Loucy (cell line): ENCODE results near the gene SERGEF.

Source experiments
- H2AFZ ChIP-seq: fragments of 200-600 bp; sonication (generic); 2 replicates; pipeline ENCODE4 v1.6.0; 2016; ENCODE audit warnings: antibody characterized with exemption, mild to moderate bottlenecking, low read length, moderate library complexity
- H3F3A ChIP-seq: fragments of 200-600 bp; 2 replicates; pipeline ENCODE4 v1.6.0; 2016; ENCODE audit warnings: antibody characterized with exemption, low read depth, mild to moderate bottlenecking
- H3K27me3 ChIP-seq: fragments of 200-600 bp; sonication (generic); 2 replicates; pipeline ENCODE4 v1.6.1; 2014; ENCODE audit warnings: low read length, mild to moderate bottlenecking; ENCODE audit not compliant: insufficient read depth, poor library complexity, severe bottlenecking
- H3K36me3 ChIP-seq: fragments of 200-600 bp; sonication (generic); 2 replicates; pipeline ENCODE4 v1.6.1; 2016; ENCODE audit warnings: low read length; ENCODE audit not compliant: insufficient read depth
- H3K4me1 ChIP-seq: fragments of 200-600 bp; sonication (generic); 2 replicates; pipeline ENCODE4 v1.5.1; 2014; ENCODE audit warnings: low read length, mild to moderate bottlenecking; ENCODE audit not compliant: insufficient read depth, poor library complexity, severe bottlenecking
- H3K4me2 ChIP-seq: fragments of 200-600 bp; sonication (generic); 2 replicates; pipeline ENCODE4 v1.6.0; 2014; ENCODE audit warnings: antibody characterized with exemption, low read length, low read depth, mild to moderate bottlenecking; ENCODE audit not compliant: poor library complexity, severe bottlenecking
- H3K4me3 ChIP-seq: fragments of 200-600 bp; sonication (generic); 2 replicates; pipeline ENCODE4 v1.5.1; 2014; ENCODE audit warnings: low read length, mild to moderate bottlenecking, mixed read lengths; ENCODE audit not compliant: poor library complexity, severe bottlenecking
- H3K79me2 ChIP-seq: fragments of 200-600 bp; sonication (generic); 2 replicates; pipeline ENCODE4 v1.6.1; 2014; ENCODE audit warnings: low read length; ENCODE audit not compliant: insufficient read depth
- H3K9ac ChIP-seq: fragments of 200-600 bp; sonication (generic); 2 replicates; pipeline ENCODE4 v1.6.0; 2014; ENCODE audit warnings: mild to moderate bottlenecking, low read depth, low read length, moderate library complexity; ENCODE audit not compliant: poor library complexity, severe bottlenecking
- H3K9me2 ChIP-seq: fragments of 200-600 bp; sonication (generic); replicated peaks from 2 replicates; pipeline ENCODE4 v1.6.1; 2016; ENCODE audit warnings: low read depth, low read length, mixed read lengths
- H3K9me3 ChIP-seq: fragments of 200-600 bp; sonication (generic); 2 replicates; pipeline ENCODE4 v1.6.1; 2014; ENCODE audit warnings: mild to moderate bottlenecking, antibody characterized with exemption, low read length, low read depth; ENCODE audit not compliant: insufficient read depth
- H4K20me1 ChIP-seq: fragments of 200-600 bp; sonication (generic); 2 replicates; pipeline ENCODE4 v1.6.0; 2014; ENCODE audit warnings: antibody characterized with exemption, low read length, mild to moderate bottlenecking; ENCODE audit not compliant: insufficient read depth, poor library complexity, severe bottlenecking
- EZH2phosphoT487 ChIP-seq: fragments of 200-600 bp; IDR thresholded peaks from 2 replicates; pipeline ENCODE4 v1.6.1; 2018; ENCODE audit warnings: antibody characterized with exemption, mild to moderate bottlenecking, moderate library complexity, borderline replicate concordance
- TF ChIP-seq, protein P1 (sequence below): fragments of 200-600 bp; sonication (generic); conservative IDR thresholded peaks from 2 replicates; pipeline ENCODE4 v1.5.1; 2014; ENCODE audit warnings: mild to moderate bottlenecking, antibody characterized with exemption, low read length

SERGEF gene

DNA sequence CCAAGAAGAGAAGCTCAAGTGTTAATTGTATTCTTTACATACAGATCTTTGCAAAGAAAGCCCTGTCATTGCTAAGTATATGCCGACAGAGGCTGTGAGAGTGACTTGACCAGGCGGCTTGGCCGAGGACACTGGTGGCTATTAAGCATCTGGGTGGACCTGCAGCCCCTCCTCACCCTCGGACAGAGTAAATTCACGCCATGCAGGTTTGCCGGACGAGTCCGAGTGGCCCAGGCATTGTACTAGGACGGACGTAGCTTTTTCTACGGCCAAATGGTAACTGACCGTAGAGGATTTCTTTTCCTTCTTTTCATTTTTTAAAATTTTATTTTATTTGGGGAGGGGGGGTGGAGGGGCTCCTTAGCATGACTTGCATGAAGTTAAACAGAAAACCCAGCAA, 231.2 kb downstream of the SERGEF start:
- H3K79me2 ChIP-seq: no peaks in the 10 kb centered on the region
- H3F3A ChIP-seq: no peaks in the 10 kb centered on the region
- TF ChIP-seq, protein P1, sequence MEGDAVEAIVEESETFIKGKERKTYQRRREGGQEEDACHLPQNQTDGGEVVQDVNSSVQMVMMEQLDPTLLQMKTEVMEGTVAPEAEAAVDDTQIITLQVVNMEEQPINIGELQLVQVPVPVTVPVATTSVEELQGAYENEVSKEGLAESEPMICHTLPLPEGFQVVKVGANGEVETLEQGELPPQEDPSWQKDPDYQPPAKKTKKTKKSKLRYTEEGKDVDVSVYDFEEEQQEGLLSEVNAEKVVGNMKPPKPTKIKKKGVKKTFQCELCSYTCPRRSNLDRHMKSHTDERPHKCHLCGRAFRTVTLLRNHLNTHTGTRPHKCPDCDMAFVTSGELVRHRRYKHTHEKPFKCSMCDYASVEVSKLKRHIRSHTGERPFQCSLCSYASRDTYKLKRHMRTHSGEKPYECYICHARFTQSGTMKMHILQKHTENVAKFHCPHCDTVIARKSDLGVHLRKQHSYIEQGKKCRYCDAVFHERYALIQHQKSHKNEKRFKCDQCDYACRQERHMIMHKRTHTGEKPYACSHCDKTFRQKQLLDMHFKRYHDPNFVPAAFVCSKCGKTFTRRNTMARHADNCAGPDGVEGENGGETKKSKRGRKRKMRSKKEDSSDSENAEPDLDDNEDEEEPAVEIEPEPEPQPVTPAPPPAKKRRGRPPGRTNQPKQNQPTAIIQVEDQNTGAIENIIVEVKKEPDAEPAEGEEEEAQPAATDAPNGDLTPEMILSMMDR: no peak
- no peak for TF ChIP-seq EZH2phosphoT487
- H3K9me3 ChIP-seq: no peaks in the 10 kb centered on the region
- no peak overlapping the region for H3K4me2 ChIP-seq
- no peak overlapping the region for H3K9ac ChIP-seq
- H3K4me1 ChIP-seq: no peaks in the 10 kb centered on the region
- no peaks in the 10 kb centered on the region for H3K36me3 ChIP-seq
- no peaks in the 10 kb centered on the region for H3K27me3 ChIP-seq
- H3K9me2 ChIP-seq: no peaks in the 10 kb centered on the region
- no peak overlapping the region for H3K4me3 ChIP-seq
- H2AFZ ChIP-seq: no peak overlapping the region
- H4K20me1 ChIP-seq: no peaks in the 10 kb centered on the region

DNA sequence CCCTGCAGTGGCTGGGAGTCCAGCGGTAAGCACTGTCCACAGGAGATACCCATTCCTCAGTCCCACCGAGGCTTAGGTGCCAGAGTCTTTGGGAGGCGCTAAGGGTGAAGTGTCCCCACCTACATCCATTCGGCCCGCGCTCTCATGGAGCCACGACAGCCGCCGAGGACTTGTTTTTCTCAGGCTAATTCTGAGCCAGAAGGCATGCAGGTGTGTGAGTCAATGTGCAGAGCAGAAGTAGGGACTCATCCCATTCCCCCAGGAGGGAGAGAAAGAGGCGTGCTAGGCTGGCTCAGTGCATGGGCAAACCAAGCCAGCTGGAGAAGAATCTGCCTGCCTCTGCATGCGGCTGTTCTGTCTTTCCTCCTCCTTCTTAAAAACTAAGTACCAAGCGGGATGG, 231.6 kb downstream of the SERGEF start:
- Histone ChIP-seq H3K4me3 (no peak overlapping the region), H3K4me2 (no peak overlapping the region), H3K79me2 (no peaks in the 10 kb centered on the region), H3F3A (no peaks in the 10 kb centered on the region), H3K36me3 (no peaks in the 10 kb centered on the region), H3K9me3 (no peaks in the 10 kb centered on the region), H3K4me1 (no peaks in the 10 kb centered on the region), H4K20me1 (no peaks in the 10 kb centered on the region), H3K9me2 (no peaks in the 10 kb centered on the region), H3K27me3 (no peaks in the 10 kb centered on the region), H2AFZ (no peak overlapping the region), H3K9ac (no peak overlapping the region)
- TF ChIP-seq, protein P1: no peak
- TF ChIP-seq EZH2phosphoT487: no peak

DNA sequence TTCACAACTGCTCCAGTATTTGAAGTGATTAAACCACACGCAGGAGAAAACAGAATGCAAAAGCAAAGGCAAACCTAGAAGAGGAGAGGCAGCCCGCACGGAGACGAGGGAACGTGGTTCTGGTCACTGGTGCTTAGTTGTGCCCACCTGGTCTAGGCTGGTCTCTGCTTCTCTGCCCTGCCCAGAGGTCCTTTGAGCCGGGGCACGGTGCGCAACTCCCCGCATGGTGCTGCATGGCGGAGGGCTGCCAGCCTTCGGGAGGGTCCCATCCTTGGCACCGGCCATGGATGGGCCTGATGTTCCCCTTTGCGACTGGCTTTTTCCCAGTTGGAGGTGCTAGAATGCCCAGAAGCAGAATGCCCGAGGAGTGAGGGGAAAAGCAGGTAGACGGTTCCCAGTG, 232.2 kb downstream of the SERGEF start:
- Histone ChIP-seq H3K9me2 (no peaks in the 10 kb centered on the region), H4K20me1 (no peaks in the 10 kb centered on the region), H3K79me2 (no peaks in the 10 kb centered on the region), H3K9ac (no peak overlapping the region), H3K9me3 (no peaks in the 10 kb centered on the region), H3K4me3 (no peak overlapping the region), H3K4me1 (no peaks in the 10 kb centered on the region), H2AFZ (no peak overlapping the region), H3K27me3 (no peaks in the 10 kb centered on the region), H3K36me3 (no peaks in the 10 kb centered on the region), H3K4me2 (no peak overlapping the region), H3F3A (no peaks in the 10 kb centered on the region)
- TF ChIP-seq, protein P1: no peak
- TF ChIP-seq EZH2phosphoT487: no peak
